Stimulated activated CD8-positive, alpha-beta memory T cell treated with anti-CD3 and anti-CD28 coated beads, Interleukin-12 subunit alpha, Interleukin-12 subunit beta, amount 100 ng/mL, for 24 hours (primary cell): ENCODE results near the gene LPCAT1.
"Not testable (repeated sequence)": the region's sequence is repeated elsewhere in the genome, so short reads cannot be mapped to it uniquely, and the experiment has no call there.

ENCODE experiments used
- DNase-seq: peaks from one replicate; pipeline ENCODE4 v3.0.0-alpha.2; 2020; ENCODE audit errors: extremely low read depth

Gene LPCAT1, protein sequence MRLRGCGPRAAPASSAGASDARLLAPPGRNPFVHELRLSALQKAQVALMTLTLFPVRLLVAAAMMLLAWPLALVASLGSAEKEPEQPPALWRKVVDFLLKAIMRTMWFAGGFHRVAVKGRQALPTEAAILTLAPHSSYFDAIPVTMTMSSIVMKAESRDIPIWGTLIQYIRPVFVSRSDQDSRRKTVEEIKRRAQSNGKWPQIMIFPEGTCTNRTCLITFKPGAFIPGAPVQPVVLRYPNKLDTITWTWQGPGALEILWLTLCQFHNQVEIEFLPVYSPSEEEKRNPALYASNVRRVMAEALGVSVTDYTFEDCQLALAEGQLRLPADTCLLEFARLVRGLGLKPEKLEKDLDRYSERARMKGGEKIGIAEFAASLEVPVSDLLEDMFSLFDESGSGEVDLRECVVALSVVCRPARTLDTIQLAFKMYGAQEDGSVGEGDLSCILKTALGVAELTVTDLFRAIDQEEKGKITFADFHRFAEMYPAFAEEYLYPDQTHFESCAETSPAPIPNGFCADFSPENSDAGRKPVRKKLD

GRCh38 chr5:1523793-1524480 lies at the start of gene LPCAT1:
Gene LPCAT1, minus strand, starts transcription at chr5:1523960. Its CDS starts 116 bp downstream, at chr5:1523844.
- DNase-seq: peak; percentile 49

GRCh38 chr5:1571875-1572274 lies 48.1 kb upstream of the LPCAT1 start:
- not testable (repeated sequence) for DNase-seq

- no peak for DNase-seq
Observed at GRCh38 chr5:1570975-1571374, 47.2 kb upstream of the LPCAT1 start.

GRCh38 chr5:1568201-1568979 lies 44.6 kb upstream of the LPCAT1 start:
- DNase-seq: no peak

- DNase-seq: not testable (repeated sequence)
Observed at GRCh38 chr5:1567527-1568200, 43.9 kb upstream of the LPCAT1 start.

DNA sequence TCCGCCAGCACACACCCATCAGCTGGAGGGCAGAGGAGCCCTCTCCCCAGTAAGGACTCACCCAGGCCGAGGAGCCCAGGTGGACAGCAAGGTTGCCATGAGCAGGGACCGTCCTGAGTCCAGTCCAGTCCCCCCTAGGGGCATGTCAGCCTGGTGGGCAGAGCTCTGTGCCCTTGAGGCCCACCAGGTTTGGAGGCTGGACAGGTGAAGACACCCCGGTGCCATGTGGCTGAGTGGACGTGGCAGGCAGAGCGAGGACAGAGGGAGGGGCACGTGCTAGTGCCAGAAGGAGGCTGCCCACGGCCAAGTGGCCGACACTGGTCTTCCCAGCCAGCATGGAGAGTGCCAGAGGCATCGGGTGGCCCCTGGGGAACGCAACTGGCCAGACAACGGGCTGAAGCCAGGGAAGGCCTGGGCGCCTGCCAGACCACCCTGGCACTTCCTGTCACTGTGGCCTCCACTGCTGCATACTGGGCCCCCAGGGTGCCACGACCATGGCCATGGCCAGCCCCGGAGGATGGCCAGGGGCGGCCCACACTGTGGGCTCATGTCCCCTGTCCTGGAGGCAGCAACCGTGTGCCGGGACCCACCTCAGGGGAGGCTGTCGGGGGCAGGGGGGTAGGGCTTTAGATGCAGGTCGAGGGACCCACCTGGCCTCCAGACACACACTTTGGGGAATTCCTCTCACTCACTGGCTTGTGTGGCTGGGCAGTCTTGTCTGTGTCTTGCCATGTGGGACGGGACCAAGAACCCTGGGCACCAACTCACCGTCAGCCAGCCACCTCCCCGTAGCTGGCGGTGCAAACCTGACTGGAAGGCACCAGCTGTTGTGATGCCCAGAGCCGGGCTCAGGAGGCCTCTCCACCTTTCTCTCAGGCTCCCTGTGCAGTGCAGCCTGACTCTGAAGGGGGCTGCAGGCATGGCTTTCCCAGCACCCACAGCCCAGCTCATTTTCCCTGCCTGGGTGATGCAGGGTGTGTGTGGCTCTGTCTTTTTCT lies 42.3 kb upstream of the LPCAT1 start:
- no peak for DNase-seq

GRCh38 chr5:1564824-1565736 lies 41.3 kb upstream of the LPCAT1 start:
- DNase-seq: no peak

DNA sequence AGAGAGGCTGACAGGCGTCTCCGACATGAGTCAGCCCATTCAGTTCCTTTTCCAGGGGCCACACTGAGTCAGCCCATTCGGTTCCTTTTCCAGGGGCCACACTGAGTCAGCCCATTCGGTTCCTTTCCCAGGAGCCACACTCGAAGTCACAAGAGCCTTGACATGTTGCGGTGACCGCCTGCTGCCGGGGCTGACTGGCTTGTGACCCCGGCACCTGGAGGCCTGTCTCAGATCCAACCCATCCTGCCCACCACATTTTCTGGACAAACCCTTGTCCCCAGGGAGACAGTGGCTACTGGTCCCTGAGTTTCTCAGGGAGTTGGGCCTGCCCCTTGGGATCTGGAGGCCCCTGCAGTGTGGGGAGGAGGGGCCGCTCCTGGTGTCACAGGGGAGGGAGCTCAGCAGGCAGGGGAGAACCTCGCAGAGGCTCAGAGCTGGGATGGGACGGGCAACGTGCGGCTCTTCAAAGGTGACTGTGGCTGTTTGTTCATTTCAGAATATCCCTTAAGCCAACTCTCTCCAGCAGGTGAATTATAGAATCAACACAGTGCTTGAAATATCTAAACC lies 40.5 kb upstream of the LPCAT1 start:
- no peak for DNase-seq

DNA sequence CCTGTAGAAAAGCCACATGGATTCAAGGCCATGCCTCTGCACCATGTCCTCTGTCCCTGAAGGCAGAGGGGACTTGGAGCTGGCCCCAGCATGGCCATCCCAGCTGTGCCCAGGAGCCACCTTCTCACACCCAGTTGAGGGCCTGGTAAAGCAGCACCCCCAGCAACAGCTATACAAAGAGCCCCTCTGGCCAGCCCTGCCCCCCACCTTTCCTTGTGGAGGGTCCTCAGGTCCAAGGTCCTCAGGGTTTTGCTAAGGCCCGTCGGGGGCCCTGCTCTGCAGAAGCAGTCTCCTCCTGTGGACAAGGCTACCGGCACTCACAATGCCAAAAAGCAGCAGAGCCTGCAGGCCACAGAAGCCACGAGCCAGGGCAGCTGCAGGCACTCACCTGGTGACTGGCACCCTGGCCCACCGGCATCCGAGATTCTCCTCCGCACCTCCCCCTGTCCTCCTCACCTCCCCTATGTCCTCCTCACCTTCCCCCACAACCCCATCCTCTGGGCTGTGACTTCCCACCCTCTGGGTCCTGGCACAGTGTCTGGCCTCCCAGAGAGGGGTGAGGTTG lies 39.9 kb upstream of the LPCAT1 start:
- no peak for DNase-seq

- no peak for DNase-seq
Observed at GRCh38 chr5:1563051-1563461, 39.3 kb upstream of the LPCAT1 start.

DNA sequence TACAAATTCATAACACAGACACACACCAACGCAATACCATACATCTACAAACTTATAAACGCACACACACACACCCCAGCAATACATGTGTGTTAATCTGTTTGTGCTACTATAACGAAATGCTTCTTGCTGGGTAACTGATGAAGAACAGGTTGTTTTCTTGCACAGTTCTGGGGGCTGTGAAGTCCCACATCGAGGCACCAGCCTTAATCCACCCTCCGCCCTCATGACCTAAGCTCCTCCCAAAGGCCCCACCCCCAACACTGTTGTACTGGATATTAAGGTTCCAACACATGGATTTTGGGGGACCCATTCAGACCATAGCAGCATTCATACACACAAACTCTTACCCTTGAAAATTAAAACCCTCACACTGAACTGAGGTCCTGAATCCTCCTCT lies 38.8 kb upstream of the LPCAT1 start:
- DNase-seq: no peak

- DNase-seq: no peak
Observed at GRCh38 chr5:1561402-1561929, 37.7 kb upstream of the LPCAT1 start.

- not testable (repeated sequence) for DNase-seq
Observed at GRCh38 chr5:1560499-1560898, 36.7 kb upstream of the LPCAT1 start.

DNA sequence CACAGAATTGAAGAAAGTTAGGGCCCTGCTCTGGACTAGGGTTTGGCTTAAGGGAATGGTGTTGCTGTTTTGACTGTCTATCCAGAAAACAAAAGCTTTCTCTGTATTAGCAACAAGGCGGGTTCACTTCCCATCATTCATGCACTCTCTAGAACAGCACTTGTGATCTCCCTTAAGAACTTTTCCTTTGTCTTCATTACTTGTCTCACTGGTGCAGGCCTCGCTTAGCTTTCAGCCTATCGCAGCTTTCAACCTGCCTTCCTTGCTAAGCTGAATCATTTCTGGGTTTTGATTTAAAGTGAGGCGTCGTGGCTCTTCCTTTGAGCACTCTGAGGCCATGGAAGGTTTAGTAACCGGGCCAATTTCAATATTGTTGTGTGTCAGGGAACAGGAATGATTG lies 35.2 kb upstream of the LPCAT1 start:
- no peak for DNase-seq

DNA sequence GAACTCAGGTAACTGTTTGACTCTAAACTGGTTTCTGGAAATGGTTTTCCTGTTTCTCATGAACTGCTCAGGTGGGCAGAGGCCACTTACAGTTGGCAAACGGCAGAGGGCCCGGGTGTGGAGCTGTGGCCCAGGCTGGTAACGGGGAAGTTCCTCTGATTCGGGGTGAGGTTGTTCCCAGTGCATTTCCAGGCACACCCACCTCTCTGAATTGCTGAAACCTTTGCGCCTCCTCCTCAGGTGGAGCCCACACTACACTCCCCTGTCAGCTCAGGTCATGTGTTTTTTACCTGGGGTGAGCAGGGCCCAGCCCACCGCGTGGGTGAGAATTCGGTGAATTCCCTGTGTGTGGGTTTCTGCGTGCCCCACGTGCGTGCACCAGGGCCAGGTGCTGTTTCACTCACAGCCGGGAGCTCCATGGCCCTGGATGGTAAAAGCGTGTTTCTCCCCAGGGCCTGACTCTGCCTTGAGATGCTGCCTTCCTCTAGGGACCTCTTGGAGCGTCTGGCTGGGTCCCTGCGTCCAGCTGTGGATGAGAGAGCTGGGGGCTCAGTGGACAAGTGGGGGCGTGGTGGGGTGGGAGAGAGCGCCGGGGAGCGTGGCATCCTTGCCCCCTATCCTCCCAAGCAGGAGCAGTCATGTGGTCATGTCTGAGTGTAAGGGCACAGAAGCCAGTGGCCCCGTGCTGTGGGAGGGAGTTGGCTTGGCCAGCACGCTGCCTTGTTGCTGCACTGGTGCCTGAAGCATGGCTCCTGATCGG lies 33.5 kb upstream of the LPCAT1 start:
- no peak for DNase-seq

- DNase-seq: no peak
Observed at GRCh38 chr5:1555808-1556731, 32.3 kb upstream of the LPCAT1 start.
